Measurements from ENCODE around the gene KHNYN.

The KHNYN gene

DNA sequence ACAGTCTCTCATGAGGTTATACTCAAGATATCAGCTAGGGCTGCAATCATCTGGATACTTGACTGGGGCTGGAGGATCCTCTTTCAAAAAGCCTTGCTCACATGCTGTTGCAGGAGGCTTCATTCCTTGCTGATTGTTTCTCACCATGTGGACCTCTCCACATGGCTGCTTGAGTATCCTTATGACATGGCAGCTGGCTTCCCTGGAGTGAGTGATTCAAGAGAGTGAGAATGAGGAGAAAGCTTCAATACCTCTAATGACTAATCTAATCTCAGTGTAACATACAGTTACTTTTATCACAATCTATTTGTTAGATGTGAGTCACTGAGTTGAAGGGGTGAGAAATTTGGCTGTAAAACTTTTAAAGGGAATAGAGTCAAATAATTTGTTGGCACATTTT is 27.2 kb downstream of the KHNYN start:
- no peaks in the 10 kb centered on the region for H3K9me3 ChIP-seq (ENCODE audit: insufficient read depth, low read depth, low read length)
- no peak overlapping the region for H2AFZ ChIP-seq (ENCODE audit: low read length)
- H3K27me3 ChIP-seq (ENCODE audit: insufficient read depth, low read length, poor library complexity, severe bottlenecking): no peaks in the 10 kb centered on the region
- no peaks in the 10 kb centered on the region for H4K20me1 ChIP-seq (ENCODE audit: insufficient read depth, low read length, poor library complexity, severe bottlenecking)
- H3K4me1 ChIP-seq (ENCODE audit: insufficient read depth, low read length, poor library complexity, severe bottlenecking): peaks cover 21% of the 10 kb centered on the region
- no peaks in the 10 kb centered on the region for H3K79me2 ChIP-seq (ENCODE audit: insufficient read depth, low read length)
- no peak overlapping the region for H3K9ac ChIP-seq (ENCODE audit: low read depth, low read length, poor library complexity, severe bottlenecking)
- H3K4me3 ChIP-seq (ENCODE audit: low read length, poor library complexity, severe bottlenecking): no peak overlapping the region
- no peaks in the 10 kb centered on the region for H3K36me3 ChIP-seq (ENCODE audit: insufficient read depth, low read length)
- TF ChIP-seq, protein P1, sequence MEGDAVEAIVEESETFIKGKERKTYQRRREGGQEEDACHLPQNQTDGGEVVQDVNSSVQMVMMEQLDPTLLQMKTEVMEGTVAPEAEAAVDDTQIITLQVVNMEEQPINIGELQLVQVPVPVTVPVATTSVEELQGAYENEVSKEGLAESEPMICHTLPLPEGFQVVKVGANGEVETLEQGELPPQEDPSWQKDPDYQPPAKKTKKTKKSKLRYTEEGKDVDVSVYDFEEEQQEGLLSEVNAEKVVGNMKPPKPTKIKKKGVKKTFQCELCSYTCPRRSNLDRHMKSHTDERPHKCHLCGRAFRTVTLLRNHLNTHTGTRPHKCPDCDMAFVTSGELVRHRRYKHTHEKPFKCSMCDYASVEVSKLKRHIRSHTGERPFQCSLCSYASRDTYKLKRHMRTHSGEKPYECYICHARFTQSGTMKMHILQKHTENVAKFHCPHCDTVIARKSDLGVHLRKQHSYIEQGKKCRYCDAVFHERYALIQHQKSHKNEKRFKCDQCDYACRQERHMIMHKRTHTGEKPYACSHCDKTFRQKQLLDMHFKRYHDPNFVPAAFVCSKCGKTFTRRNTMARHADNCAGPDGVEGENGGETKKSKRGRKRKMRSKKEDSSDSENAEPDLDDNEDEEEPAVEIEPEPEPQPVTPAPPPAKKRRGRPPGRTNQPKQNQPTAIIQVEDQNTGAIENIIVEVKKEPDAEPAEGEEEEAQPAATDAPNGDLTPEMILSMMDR (conservative IDR thresholded peaks at IDR 0.05; ENCODE audit: low read length): no peak
- TF ChIP-seq EZH2phosphoT487 (IDR thresholded peaks at IDR 0.05; ENCODE audit: borderline replicate concordance): no peak
- H3K9me2 ChIP-seq (replicated peaks; ENCODE audit: low read depth, low read length): no peaks in the 10 kb centered on the region
- H3F3A ChIP-seq (ENCODE audit: low read depth): no peaks in the 10 kb centered on the region
- no peak overlapping the region for H3K4me2 ChIP-seq (ENCODE audit: low read depth, low read length, poor library complexity, severe bottlenecking)

DNA sequence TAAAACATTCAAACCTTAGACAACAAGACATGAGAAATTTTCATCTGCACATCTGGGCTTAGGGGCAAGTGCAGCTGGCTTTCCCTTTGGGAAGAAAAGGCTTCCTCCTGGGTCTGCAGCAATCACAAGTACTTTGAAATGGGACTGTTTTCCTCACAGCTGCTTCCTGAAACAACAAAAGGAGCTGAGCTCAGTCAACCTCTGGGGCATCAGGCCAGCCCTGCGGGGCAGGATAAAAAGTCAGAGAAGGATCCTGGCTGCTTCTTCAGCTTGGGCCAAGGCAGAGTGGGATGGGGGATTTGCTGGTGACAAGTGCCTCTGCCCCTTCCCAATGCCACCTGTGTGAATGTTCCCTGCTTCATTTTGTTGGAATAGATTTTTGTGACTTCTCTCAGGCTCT is 29.0 kb downstream of the KHNYN start:
- Histone ChIP-seq H3K9me2 (replicated peaks; ENCODE audit: low read depth, low read length) (no peaks in the 10 kb centered on the region), H3K4me2 (ENCODE audit: low read depth, low read length, poor library complexity, severe bottlenecking) (no peak overlapping the region), H3K4me1 (ENCODE audit: insufficient read depth, low read length, poor library complexity, severe bottlenecking) (peaks cover 31% of the 10 kb centered on the region), H3K4me3 (ENCODE audit: low read length, poor library complexity, severe bottlenecking) (no peak overlapping the region), H3K79me2 (ENCODE audit: insufficient read depth, low read length) (no peaks in the 10 kb centered on the region), H2AFZ (ENCODE audit: low read length) (no peak overlapping the region), H4K20me1 (ENCODE audit: insufficient read depth, low read length, poor library complexity, severe bottlenecking) (no peaks in the 10 kb centered on the region), H3K36me3 (ENCODE audit: insufficient read depth, low read length) (no peaks in the 10 kb centered on the region), H3K9ac (ENCODE audit: low read depth, low read length, poor library complexity, severe bottlenecking) (no peak overlapping the region), H3F3A (ENCODE audit: low read depth) (no peaks in the 10 kb centered on the region), H3K9me3 (ENCODE audit: insufficient read depth, low read depth, low read length) (no peaks in the 10 kb centered on the region), H3K27me3 (ENCODE audit: insufficient read depth, low read length, poor library complexity, severe bottlenecking) (no peaks in the 10 kb centered on the region)
- no peak for TF ChIP-seq EZH2phosphoT487 (IDR thresholded peaks at IDR 0.05; ENCODE audit: borderline replicate concordance)
- TF ChIP-seq, protein P1 (conservative IDR thresholded peaks at IDR 0.05; ENCODE audit: low read length): no peak

DNA sequence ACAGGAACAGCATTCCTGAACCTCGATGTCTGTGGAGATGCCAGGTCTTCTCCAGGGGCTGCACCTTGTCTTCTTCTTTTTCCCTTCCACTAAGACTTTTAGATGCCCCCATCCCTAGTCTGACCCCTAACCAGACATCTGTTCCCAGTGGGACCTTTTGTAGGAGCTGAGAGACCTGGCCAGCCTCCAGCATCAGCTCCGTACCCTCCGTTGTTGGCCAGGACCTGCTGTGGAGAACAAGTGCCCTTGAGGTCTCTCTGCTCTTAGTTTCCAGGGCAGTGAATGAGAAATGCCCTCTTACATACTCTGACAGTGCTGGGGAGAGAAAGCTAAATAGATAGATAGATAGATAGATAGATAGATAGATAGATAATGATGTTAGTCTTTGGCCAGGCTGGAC is 29.6 kb downstream of the KHNYN start:
- no peak overlapping the region for H3K4me2 ChIP-seq (ENCODE audit: low read depth, low read length, poor library complexity, severe bottlenecking)
- no peaks in the 10 kb centered on the region for H3K36me3 ChIP-seq (ENCODE audit: insufficient read depth, low read length)
- H3K79me2 ChIP-seq (ENCODE audit: insufficient read depth, low read length): no peaks in the 10 kb centered on the region
- H4K20me1 ChIP-seq (ENCODE audit: insufficient read depth, low read length, poor library complexity, severe bottlenecking): no peaks in the 10 kb centered on the region
- H3K9me3 ChIP-seq (ENCODE audit: insufficient read depth, low read depth, low read length): no peaks in the 10 kb centered on the region
- no peaks in the 10 kb centered on the region for H3K27me3 ChIP-seq (ENCODE audit: insufficient read depth, low read length, poor library complexity, severe bottlenecking)
- H3K9ac ChIP-seq (ENCODE audit: low read depth, low read length, poor library complexity, severe bottlenecking): no peak overlapping the region
- no peak overlapping the region for H2AFZ ChIP-seq (ENCODE audit: low read length)
- H3K9me2 ChIP-seq (replicated peaks; ENCODE audit: low read depth, low read length): no peaks in the 10 kb centered on the region
- TF ChIP-seq, protein P1 (conservative IDR thresholded peaks at IDR 0.05; ENCODE audit: low read length): no peak
- TF ChIP-seq EZH2phosphoT487 (IDR thresholded peaks at IDR 0.05; ENCODE audit: borderline replicate concordance): no peak
- peaks cover 37% of the 10 kb centered on the region for H3K4me1 ChIP-seq (ENCODE audit: insufficient read depth, low read length, poor library complexity, severe bottlenecking)
- H3K4me3 ChIP-seq (ENCODE audit: low read length, poor library complexity, severe bottlenecking): no peak overlapping the region
- H3F3A ChIP-seq (ENCODE audit: low read depth): peaks cover 5% of the 10 kb centered on the region
